Panc1 (cell line): Measurements from ENCODE around the gene C8A. TPM values are rescaled to one million over a fixed set of nuclear protein-coding genes. Genes with fewer than 3 reads are reported as not detected.

Experiments
- ATAC-seq: fragments of 200-7000 bp; cut with Tn5 transposase; 2 replicates; pipeline ENCODE4 v1.9.1; 2020; ENCODE audit warnings: mild to moderate bottlenecking, moderate library complexity
- BruUV-seq: library from RNA; stranded (reverse); fragments of 400-500 nt; replicated peaks from 2 replicates; lab custom pipeline; 2021; lab: Mats Ljungman, UMichigan
- CTCF ChIA-PET: fragments of 300-600 bp; sonication (Branson Sonifier 250); formaldehyde crosslinking; loops from one replicate; lab custom pipeline; 2022; ENCODE audit warnings: antibody characterized with exemption; lab: Charles Lee
- POLR2A ChIA-PET: fragments of 300-600 bp; sonication (Branson Sonifier 250); formaldehyde crosslinking; loops from one replicate; lab custom pipeline; 2022; ENCODE audit warnings: antibody characterized with exemption; lab: Charles Lee
- DNase-seq: peaks from one replicate; pipeline ENCODE4 v3.0.0-alpha.2; 2010; ENCODE audit warnings: low read depth, low spot score
- H3K27ac ChIP-seq: 2 replicates; pipeline ENCODE4 v1.5.1; 2011; ENCODE audit warnings: mild to moderate bottlenecking, low read length, inconsistent platforms
- H3K27me3 ChIP-seq: fragments of 200-500 bp; sonication (Bioruptor generic); 2 replicates; pipeline ENCODE4 v1.6.0; 2014; ENCODE audit warnings: low read length, inconsistent platforms; ENCODE audit not compliant: control insufficient read depth, insufficient read depth
- H3K36me3 ChIP-seq: fragments of 200-500 bp; sonication (Bioruptor generic); 2 replicates; pipeline ENCODE4 v1.5.1; 2014; ENCODE audit warnings: inconsistent platforms, mild to moderate bottlenecking, low read length, moderate library complexity; ENCODE audit not compliant: control insufficient read depth, insufficient read depth
- H3K4me1 ChIP-seq: 2 replicates; pipeline ENCODE4 v1.5.1; 2011; ENCODE audit warnings: inconsistent platforms, mild to moderate bottlenecking, low read length, moderate library complexity; ENCODE audit not compliant: control insufficient read depth, insufficient read depth
- H3K4me3 ChIP-seq, 2 experiments: 2 replicates each; pipeline ENCODE4 v1.5.1; 2011 to 2012; ENCODE audit warnings: low read depth in 2 of 2, low read length in 2 of 2, mild to moderate bottlenecking in 2 of 2, inconsistent platforms in 1 of 2, moderate library complexity in 1 of 2
- H3K9me3 ChIP-seq: fragments of 200-500 bp; sonication (Bioruptor generic); 2 replicates; pipeline ENCODE4 v1.5.1; 2014; ENCODE audit warnings: low read depth, mild to moderate bottlenecking, inconsistent platforms, low read length, moderate library complexity; ENCODE audit not compliant: control insufficient read depth, insufficient read depth
- CTCF ChIP-seq: fragments of 450-650 bp; IDR thresholded peaks from 2 replicates; pipeline ENCODE4 v1.5.1; 2017; ENCODE audit warnings: mild to moderate bottlenecking
- POLR2AphosphoS5 ChIP-seq: IDR thresholded peaks from 2 replicates; pipeline ENCODE4 v1.6.1; 2012; ENCODE audit warnings: mild to moderate bottlenecking, low read depth, low read length, moderate library complexity
- REST ChIP-seq, 2 experiments: IDR thresholded peaks; 2 replicates each; pipeline ENCODE4 v1.6.1; 2011 to 2012; ENCODE audit warnings: low read depth in 2 of 2, control low read depth in 1 of 2, low read length in 1 of 2, mild to moderate bottlenecking in 1 of 2, moderate library complexity in 1 of 2; ENCODE audit not compliant: insufficient read depth in 1 of 2
- SIN3A ChIP-seq: IDR thresholded peaks from 2 replicates; pipeline ENCODE4 v1.6.1; 2012; ENCODE audit warnings: low read depth, mild to moderate bottlenecking, low read length, moderate library complexity, borderline replicate concordance; ENCODE audit not compliant: insufficient read depth
- TCF7L2 ChIP-seq: IDR thresholded peaks from 2 replicates; pipeline ENCODE4 v1.6.1; 2011; ENCODE audit warnings: mild to moderate bottlenecking, low read depth, low read length, inconsistent platforms
- in situ Hi-C: cut with HindIII; loops from 2 replicates; pipeline ENCODE4 v1.10.0; 2016; ENCODE audit warnings: low sequenced_read_pairs, low pct_unique_long_range_greater_than_20kb
- intact Hi-C: fragments of 100-400 bp; cut with micrococcal nuclease; formaldehyde crosslinking; loops from one replicate; pipeline ENCODE4 v1.10.0; 2022; ENCODE audit not compliant: unreplicated experiment
- total RNA-seq: library from RNA; stranded (reverse); gene quantifications from one replicate; pipeline ENCODE4 v1.2.1, GENCODE V29; 2021; ENCODE audit not compliant: unreplicated experiment

The C8A gene
- total RNA-seq, 1 experiment from 2014 or later = not detected

- H3K36me3 ChIP-seq = no peaks in the 10 kb centered on the region
- in situ Hi-C loops (no loop called here), intact Hi-C loops (loop anchor here (10.0 kb wide), 1 partner anchor 132 kb away; no protein-coding TSS in a partner anchor)
- no peaks in the 10 kb centered on the region for H3K9me3 ChIP-seq
- peaks cover 2% of the 10 kb centered on the region; the same call in 1 of the 2 replicates for H3K27me3 ChIP-seq
- no peak for TF ChIP-seq CTCF
- TF ChIP-seq POLR2AphosphoS5 = no peak
- TF ChIP-seq SIN3A = no peak
- no peak for TF ChIP-seq REST (IDR thresholded peaks at IDR 0.05; ENCODE audit: insufficient read depth in 1 of 2, low read depth in 2 of 2, low read length in 1 of 2)
- no peak for TF ChIP-seq TCF7L2
- no peak for DNase-seq
- no peak for ATAC-seq
- no peak overlapping the region for H3K27ac ChIP-seq
- ChIA-PET POLR2A (no interaction called here), CTCF (no interaction called here)
- H3K4me1 ChIP-seq = no peaks in the 10 kb centered on the region
- no peak overlapping the region for H3K4me3 ChIP-seq
- BruUV-seq = no TSS peak
These were observed 112.1 kb downstream of the C8A start for GRCh38 chr1:56966698-56966999.

GRCh38 chr1:56967355-56967754 is 112.8 kb downstream of the C8A start:
- H3K9me3 ChIP-seq = no peaks in the 10 kb centered on the region
- H3K36me3 ChIP-seq = no peaks in the 10 kb centered on the region
- POLR2A ChIA-PET = no interaction called here
- BruUV-seq = no TSS peak
- H3K4me3 ChIP-seq = no peak overlapping the region
- no peak for TF ChIP-seq CTCF
- TF ChIP-seq POLR2AphosphoS5 = no peak
- no peak for TF ChIP-seq TCF7L2
- TF ChIP-seq SIN3A = no peak
- TF ChIP-seq REST (IDR thresholded peaks at IDR 0.05; ENCODE audit: insufficient read depth in 1 of 2, low read depth in 2 of 2, low read length in 1 of 2) = no peak
- peaks cover 2% of the 10 kb centered on the region; the same call in 1 of the 2 replicates for H3K27me3 ChIP-seq
- no peak for DNase-seq
- in situ Hi-C loops (no loop called here), intact Hi-C loops (loop anchor here (10.0 kb wide), 1 partner anchor 133 kb away; no protein-coding TSS in a partner anchor)
- CTCF ChIA-PET = no interaction called here
- no peaks in the 10 kb centered on the region for H3K4me1 ChIP-seq
- no peak for ATAC-seq
- H3K27ac ChIP-seq = no peak overlapping the region
